SK-N-SH treated with all-trans-retinoic acid at 6 μM for 48 hours (cell line): ENCODE results near the gene ANKRD60.
A peak's percentile ranks its signal among the peaks of the same experiment; 100 is the strongest.

Experiments
- ARNTL ChIP-seq: fragments of 450-650 bp; formaldehyde crosslinking; IDR thresholded peaks from 2 replicates; pipeline ENCODE4 v1.5.0; 2020; ENCODE audit warnings: low read depth, mild to moderate bottlenecking, moderate library complexity, borderline replicate concordance
- BACH2 ChIP-seq: fragments of 250-450 bp; sonication (Bioruptor Pico); IDR thresholded peaks from 2 replicates; pipeline ENCODE4 v1.9.0; 2021; ENCODE audit warnings: mild to moderate bottlenecking, borderline replicate concordance
- CREB5 ChIP-seq: fragments of 250-450 bp; sonication (Bioruptor Pico); IDR thresholded peaks from 2 replicates; pipeline ENCODE4 v1.5.1; 2020; ENCODE audit warnings: low read depth, mild to moderate bottlenecking, moderate library complexity
- CSDC2 ChIP-seq: fragments of 250-450 bp; sonication (Bioruptor Pico); IDR thresholded peaks from 2 replicates; pipeline ENCODE4 v1.5.0; 2020; ENCODE audit warnings: mild to moderate bottlenecking, moderate library complexity
- CSRNP3 ChIP-seq: fragments of 250-450 bp; sonication (Bioruptor Pico); IDR thresholded peaks from 2 replicates; pipeline ENCODE4 v1.5.1; 2021; ENCODE audit warnings: mild to moderate bottlenecking, moderate library complexity
- ESRRG ChIP-seq: fragments of 250-450 bp; sonication (Bioruptor Pico); IDR thresholded peaks from 2 replicates; pipeline ENCODE4 v1.6.1; 2021; ENCODE audit warnings: mild to moderate bottlenecking
- OSR1 ChIP-seq: fragments of 250-450 bp; sonication (Bioruptor Pico); IDR thresholded peaks from 2 replicates; pipeline ENCODE4 v1.8.0; 2022; ENCODE audit warnings: moderate library complexity, mild to moderate bottlenecking, inconsistent platforms
- PPARA ChIP-seq: fragments of 250-450 bp; sonication (Bioruptor Pico); IDR thresholded peaks from 2 replicates; pipeline ENCODE4 v1.5.0; 2020; ENCODE audit warnings: mild to moderate bottlenecking, borderline replicate concordance
- RARB ChIP-seq: fragments of 250-450 bp; sonication (Bioruptor Pico); IDR thresholded peaks from 2 replicates; pipeline ENCODE4 v1.8.0; 2021; ENCODE audit warnings: mild to moderate bottlenecking, moderate library complexity
- SNAI2 ChIP-seq: fragments of 250-450 bp; sonication (Bioruptor Pico); IDR thresholded peaks from 2 replicates; pipeline ENCODE4 v1.5.0; 2020; ENCODE audit warnings: mild to moderate bottlenecking, moderate library complexity
- ZFP3 ChIP-seq: fragments of 250-450 bp; sonication (Bioruptor Pico); IDR thresholded peaks from 2 replicates; pipeline ENCODE4 v1.5.0; 2020; ENCODE audit warnings: mild to moderate bottlenecking, moderate library complexity
- ZFP30 ChIP-seq: fragments of 450-650 bp; formaldehyde crosslinking; IDR thresholded peaks from 2 replicates; pipeline ENCODE4 v1.5.0; 2022; ENCODE audit warnings: mild to moderate bottlenecking, moderate library complexity
- ZNF70 ChIP-seq: fragments of 450-650 bp; formaldehyde crosslinking; IDR thresholded peaks from 2 replicates; pipeline ENCODE4 v1.5.0; 2020; ENCODE audit warnings: mild to moderate bottlenecking, moderate library complexity
- TF ChIP-seq, protein P1 (sequence below): fragments of 250-450 bp; sonication (Bioruptor Pico); IDR thresholded peaks from 2 replicates; pipeline ENCODE4 v1.8.0; 2020; ENCODE audit warnings: mild to moderate bottlenecking, moderate library complexity, borderline replicate concordance

DNA sequence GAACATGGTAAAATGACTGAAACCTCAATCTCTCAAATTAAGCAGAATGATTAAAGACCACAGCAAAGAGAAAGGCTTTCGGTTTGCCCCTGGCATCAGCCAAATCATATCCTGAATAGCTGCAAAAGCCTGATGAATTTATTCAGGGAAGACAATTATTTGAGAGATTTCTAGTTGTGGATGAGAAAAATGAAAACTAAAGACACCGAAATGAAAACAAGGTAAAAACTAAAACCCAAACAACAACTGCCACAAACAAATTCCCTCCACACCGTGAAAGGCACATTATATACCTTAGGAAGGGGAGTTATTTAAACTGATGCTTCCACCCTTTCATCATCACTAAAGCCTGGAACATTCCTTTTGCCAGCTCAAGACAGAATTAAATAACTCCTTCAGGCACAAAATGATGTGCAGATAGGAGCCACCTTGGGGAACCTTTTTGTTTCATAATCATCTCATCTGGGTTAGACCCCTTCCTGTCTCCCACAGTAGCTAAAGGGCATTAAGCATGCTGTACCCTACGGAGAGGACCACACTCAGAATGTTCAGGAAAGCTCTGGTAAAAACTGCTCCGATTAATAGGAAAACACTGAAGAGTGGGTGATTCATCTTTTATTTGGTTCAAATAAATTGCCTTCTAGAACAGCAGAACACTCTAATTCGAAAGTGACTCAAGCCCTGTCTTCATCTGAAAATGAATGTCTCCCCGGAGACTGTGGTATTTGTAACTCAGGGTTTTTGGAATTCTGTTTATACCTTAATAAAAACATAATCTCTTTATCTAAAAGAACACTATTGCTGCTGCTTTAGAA is 9.1 kb upstream of the ANKRD60 start:
- TF ChIP-seq CSDC2 (CRISPR knock-in tag) (no peak), ZFP3 (CRISPR knock-in tag) (no peak), RARB (CRISPR knock-in tag) (no peak), ZFP30 (CRISPR knock-in tag) (no peak), PPARA (CRISPR knock-in tag) (no peak), CREB5 (no peak), BACH2 (CRISPR knock-in tag) (no peak), OSR1 (CRISPR knock-in tag) (no peak), SNAI2 (CRISPR knock-in tag) (no peak), ARNTL (CRISPR knock-in tag) (no peak), CSRNP3 (CRISPR knock-in tag) (no peak), ESRRG (CRISPR knock-in tag) (no peak), ZNF70 (CRISPR knock-in tag) (no peak)
- TF ChIP-seq, protein P1, sequence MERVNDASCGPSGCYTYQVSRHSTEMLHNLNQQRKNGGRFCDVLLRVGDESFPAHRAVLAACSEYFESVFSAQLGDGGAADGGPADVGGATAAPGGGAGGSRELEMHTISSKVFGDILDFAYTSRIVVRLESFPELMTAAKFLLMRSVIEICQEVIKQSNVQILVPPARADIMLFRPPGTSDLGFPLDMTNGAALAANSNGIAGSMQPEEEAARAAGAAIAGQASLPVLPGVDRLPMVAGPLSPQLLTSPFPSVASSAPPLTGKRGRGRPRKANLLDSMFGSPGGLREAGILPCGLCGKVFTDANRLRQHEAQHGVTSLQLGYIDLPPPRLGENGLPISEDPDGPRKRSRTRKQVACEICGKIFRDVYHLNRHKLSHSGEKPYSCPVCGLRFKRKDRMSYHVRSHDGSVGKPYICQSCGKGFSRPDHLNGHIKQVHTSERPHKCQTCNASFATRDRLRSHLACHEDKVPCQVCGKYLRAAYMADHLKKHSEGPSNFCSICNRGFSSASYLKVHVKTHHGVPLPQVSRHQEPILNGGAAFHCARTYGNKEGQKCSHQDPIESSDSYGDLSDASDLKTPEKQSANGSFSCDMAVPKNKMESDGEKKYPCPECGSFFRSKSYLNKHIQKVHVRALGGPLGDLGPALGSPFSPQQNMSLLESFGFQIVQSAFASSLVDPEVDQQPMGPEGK (CRISPR knock-in tag): peak; percentile 35; the same call in 1 of the 2 replicates
